Natural killer cell treated with Interleukin-12 subunit alpha and Interleukin-12 subunit beta and Interleukin-15 and Interleukin-18, amount 100 ng/mL, for 72 hours (primary cell): ENCODE measurements around the gene SH2D7. TPM values are rescaled to one million over a fixed set of nuclear protein-coding genes. Genes with fewer than 3 reads are reported as not detected.

Experiments
- ATAC-seq, 2 donors: fragments of 150-1000 bp; cut with Tn5 transposase in 1 of 2; sonication (Bioruptor Pico), chemical (Tn5 transposase) in 1 of 2; 2 replicates each; pipeline ENCODE4 v1.10.0; 2021
- DNase-seq: peaks from one replicate; pipeline ENCODE4 v3.0.0; 2022; ENCODE audit warnings: low spot score
- H3K27ac Mint-ChIP-seq, 2 donors: 1 replicate in 1 of 2; 2 replicates in 1 of 2; pipeline ENCODE4 v1.8.0; 2022; ENCODE audit warnings: mixed read lengths in 2 of 2, mild to moderate bottlenecking in 1 of 2, moderate library complexity in 1 of 2
- H3K27me3 Mint-ChIP-seq, 2 donors: 1 replicate in 1 of 2; 2 replicates in 1 of 2; pipeline ENCODE4 v1.8.0; 2022; ENCODE audit warnings: mixed read lengths in 2 of 2
- H3K36me3 Mint-ChIP-seq: one replicate; pipeline ENCODE4 v1.8.0; 2022; ENCODE audit warnings: mixed read lengths
- H3K4me1 Mint-ChIP-seq, 2 donors: 1 replicate in 1 of 2; 2 replicates in 1 of 2; pipeline ENCODE4 v1.8.0; 2022; ENCODE audit warnings: low read depth in 2 of 2, mixed read lengths in 2 of 2, mild to moderate bottlenecking in 1 of 2
- H3K4me3 Mint-ChIP-seq: one replicate; pipeline ENCODE4 v1.8.0; 2022; ENCODE audit warnings: mixed read lengths
- H3K9me3 Mint-ChIP-seq: 2 replicates; pipeline ENCODE4 v1.8.0; 2022; ENCODE audit warnings: mixed read lengths
- total RNA-seq, 2 donors: library from RNA; stranded (reverse); gene quantifications; one replicate each; pipeline ENCODE4 v1.2.3, GENCODE V29; 2022

Gene SH2D7
- total RNA-seq, 2 donors from 2014 or later = not detected

DNA sequence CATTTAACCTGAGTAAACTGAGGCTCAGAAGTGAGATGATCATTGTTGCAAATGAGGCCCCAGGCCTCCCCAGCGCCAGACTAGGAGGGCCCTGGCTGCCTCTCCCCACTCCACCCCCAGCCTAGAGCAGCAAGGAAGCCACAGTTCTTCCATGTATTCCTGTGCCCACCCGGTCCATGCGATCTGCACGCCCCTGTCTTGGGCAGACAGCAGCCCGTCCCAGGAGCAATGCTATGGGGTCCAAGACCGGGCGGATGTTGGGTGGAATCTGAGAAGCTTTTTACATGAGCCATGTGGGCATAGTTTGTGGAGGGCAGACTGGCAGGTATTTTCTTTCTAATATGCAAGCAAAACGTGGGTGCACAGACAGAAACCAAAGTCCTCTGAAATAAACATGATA, 15.1 kb downstream of the SH2D7 start:
- no peak for DNase-seq
- Mint-ChIP-seq H3K27me3 (no peaks in the 10 kb centered on the region), H3K9me3 (no peaks in the 10 kb centered on the region), H3K4me3 (no peak overlapping the region), H3K36me3 (no peaks in the 10 kb centered on the region), H3K27ac (no peak overlapping the region), H3K4me1 (peaks cover 42 to 43% of the 10 kb centered on the region in 2 donors)
- no peak for ATAC-seq

DNA sequence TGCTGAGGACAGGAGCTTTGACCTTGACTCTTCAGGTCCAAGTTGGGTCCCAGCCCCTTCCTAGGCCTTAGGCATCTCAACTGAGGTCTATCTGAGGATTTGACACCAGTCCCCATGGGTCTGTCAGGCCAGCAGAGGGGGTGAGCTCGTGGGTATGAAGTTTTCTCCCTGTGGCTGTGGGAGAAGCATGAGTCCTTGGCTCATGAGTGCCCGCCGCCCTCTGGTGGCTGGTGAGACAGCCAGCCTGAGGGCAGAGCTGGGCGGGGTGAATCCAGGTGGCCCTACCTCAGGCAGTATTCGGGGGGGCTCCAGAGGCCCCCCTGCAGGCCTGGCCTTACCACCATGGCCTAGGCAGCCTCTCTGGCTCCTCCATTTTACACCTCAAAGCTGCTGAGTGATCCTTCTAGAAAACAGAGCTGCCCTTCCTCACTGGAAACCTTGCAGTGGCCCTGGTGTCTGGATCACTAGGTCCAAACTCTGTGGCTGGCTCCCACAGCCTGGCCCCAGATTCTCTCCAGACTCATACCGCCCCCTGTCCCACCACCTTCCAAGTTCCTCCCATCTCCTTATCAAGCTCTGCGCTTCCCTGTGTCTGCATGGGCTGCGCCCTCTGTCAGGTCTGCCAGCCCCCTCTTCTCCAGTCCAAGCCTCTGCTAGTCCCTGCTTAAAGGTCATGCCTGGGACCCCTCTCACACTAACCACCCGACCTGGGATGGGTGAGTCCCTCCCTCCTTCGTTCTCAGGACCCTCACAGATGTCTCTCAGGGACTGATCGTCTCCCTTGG, 16.1 kb downstream of the SH2D7 start:
- DNase-seq = peak; percentile 83
- Mint-ChIP-seq H3K4me3 (no peak overlapping the region), H3K27me3 (no peaks in the 10 kb centered on the region), H3K4me1 (peaks cover 40 to 44% of the 10 kb centered on the region in 2 donors), H3K9me3 (no peaks in the 10 kb centered on the region), H3K36me3 (no peaks in the 10 kb centered on the region), H3K27ac (no peak overlapping the region)
- peak; percentile 72 to 86 for ATAC-seq

DNA sequence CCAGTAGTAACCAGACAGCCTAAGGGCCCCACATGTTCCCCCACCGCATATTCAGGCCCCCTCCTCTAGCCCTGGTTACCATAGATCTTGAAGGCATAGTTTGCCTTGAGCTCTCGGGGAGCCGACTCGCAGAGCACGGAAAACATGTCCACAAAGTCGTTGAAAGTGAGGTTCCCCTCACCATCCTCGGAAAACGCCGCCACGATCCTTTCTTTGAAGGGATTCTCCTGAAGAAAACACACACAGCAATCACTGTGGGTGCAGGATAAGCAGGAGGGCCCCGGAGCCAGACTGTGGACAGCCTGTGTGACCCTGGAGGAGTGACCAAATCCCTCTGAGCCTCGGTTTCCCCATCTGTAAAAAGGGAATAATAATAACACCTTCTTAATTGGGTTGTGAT, 16.8 kb downstream of the SH2D7 start:
- Mint-ChIP-seq H3K27me3 (no peaks in the 10 kb centered on the region), H3K4me3 (no peak overlapping the region), H3K27ac (no peak overlapping the region), H3K36me3 (no peaks in the 10 kb centered on the region), H3K4me1 (peaks cover 33 to 39% of the 10 kb centered on the region in 2 donors), H3K9me3 (no peaks in the 10 kb centered on the region)
- ATAC-seq = no peak
- no peak for DNase-seq

DNA sequence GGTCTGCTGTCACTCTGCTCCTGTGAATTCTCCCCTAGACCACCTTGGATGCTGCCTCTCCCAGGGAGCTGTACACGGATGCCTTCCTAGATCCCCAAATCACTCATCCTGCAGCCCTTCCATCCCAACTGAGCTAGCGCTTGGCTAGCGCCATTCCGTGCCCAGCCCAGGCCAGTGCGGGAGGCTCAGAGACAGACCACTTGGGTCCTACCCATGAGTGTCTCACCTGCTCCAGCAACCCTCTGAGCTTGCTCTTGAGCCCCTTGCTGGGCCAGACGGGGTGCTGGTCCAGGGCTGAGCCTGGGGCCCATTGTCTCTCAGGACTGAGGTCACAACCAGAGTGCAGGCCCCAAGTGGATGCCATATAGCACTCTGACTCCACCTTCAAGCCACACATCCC, 17.7 kb downstream of the SH2D7 start:
- H3K9me3 Mint-ChIP-seq = no peaks in the 10 kb centered on the region
- no peak overlapping the region for H3K4me3 Mint-ChIP-seq
- H3K27ac Mint-ChIP-seq = no peak overlapping the region

DNA sequence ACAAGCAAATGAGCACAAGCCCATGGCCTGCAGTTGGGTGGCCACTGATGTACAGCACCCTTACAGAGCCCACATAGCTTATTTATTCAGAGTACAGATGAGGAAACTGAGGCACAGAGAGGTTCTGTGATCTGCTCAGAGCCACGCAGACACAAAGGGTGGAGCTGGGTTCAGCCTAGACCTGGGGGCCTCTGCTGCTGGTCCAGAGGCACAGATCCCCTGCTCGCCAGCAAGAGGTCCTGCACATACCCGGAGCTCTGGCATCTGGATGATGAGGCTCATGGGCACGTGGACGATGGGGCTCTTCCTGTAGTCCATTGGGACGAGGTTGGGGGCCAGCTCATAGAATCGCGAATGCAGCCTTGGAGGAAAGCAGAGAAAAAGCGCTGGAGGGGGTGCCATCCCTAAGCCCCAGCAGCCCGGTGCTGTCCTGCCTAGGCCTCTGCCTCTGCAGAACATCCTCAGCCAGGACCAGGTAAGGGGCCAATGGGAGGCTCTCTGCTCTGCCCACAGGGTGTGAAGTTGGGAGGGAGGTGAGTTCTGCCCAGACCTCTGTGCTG, 18.6 kb downstream of the SH2D7 start:
- no peaks in the 10 kb centered on the region for H3K36me3 Mint-ChIP-seq
- no peak overlapping the region for H3K4me3 Mint-ChIP-seq
- no peak for DNase-seq
- H3K4me1 Mint-ChIP-seq = peaks cover 16 to 21% of the 10 kb centered on the region in 2 donors
- no peaks in the 10 kb centered on the region for H3K27me3 Mint-ChIP-seq
- no peaks in the 10 kb centered on the region for H3K9me3 Mint-ChIP-seq
- no peak for ATAC-seq
- H3K27ac Mint-ChIP-seq = no peak overlapping the region

More for the DNA sequence above, 17.7 kb downstream of the SH2D7 start:
- ATAC-seq = no peak
- H3K4me1 Mint-ChIP-seq = peaks cover 25 to 30% of the 10 kb centered on the region in 2 donors
- DNase-seq = no peak
- no peaks in the 10 kb centered on the region for H3K27me3 Mint-ChIP-seq
- H3K36me3 Mint-ChIP-seq = no peaks in the 10 kb centered on the region

GRCh38 chr15:78111788-78112187, 19.4 kb downstream of the SH2D7 start:
- H3K27me3 Mint-ChIP-seq = no peaks in the 10 kb centered on the region
- H3K4me3 Mint-ChIP-seq = no peak overlapping the region
- H3K4me1 Mint-ChIP-seq = peaks cover 8 to 13% of the 10 kb centered on the region in 2 donors
- no peaks in the 10 kb centered on the region for H3K36me3 Mint-ChIP-seq
- ATAC-seq (no peak), DNase-seq (no peak)
- no peaks in the 10 kb centered on the region for H3K9me3 Mint-ChIP-seq
- no peak overlapping the region for H3K27ac Mint-ChIP-seq

- ATAC-seq (no peak), DNase-seq (no peak)
- Mint-ChIP-seq H3K36me3 (no peaks in the 10 kb centered on the region), H3K27ac (no peak overlapping the region), H3K27me3 (no peaks in the 10 kb centered on the region), H3K9me3 (no peaks in the 10 kb centered on the region), H3K4me3 (no peak overlapping the region), H3K4me1 (peaks cover 8 to 11% of the 10 kb centered on the region in 2 donors)
These were observed 20.2 kb downstream of the SH2D7 start for GRCh38 chr15:78112551-78112950.

DNA sequence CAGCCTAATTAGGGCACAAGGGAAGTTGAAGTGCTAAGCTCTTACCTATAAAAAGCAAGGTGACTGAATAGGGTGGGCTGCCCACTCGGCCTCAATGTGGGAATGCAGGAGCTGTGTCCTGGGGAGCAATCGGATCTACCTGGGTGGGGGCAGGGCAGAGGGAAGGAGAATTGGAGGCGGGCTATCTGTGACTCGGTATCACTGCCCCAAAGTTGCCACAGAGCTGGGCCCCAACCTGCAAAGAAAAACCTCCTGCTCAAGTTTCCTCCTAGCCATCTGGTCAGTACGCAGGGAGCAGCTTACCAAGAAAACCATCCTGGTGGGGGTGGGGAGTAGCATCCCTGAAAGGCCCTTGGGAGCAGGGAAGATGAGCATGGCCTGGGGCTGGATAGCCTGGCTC, 28.2 kb downstream of the SH2D7 start:
- Mint-ChIP-seq H3K27ac (no peak overlapping the region), H3K4me3 (no peak overlapping the region), H3K4me1 (peaks cover 0 to 2% of the 10 kb centered on the region in 2 donors), H3K36me3 (no peaks in the 10 kb centered on the region), H3K27me3 (no peaks in the 10 kb centered on the region), H3K9me3 (no peaks in the 10 kb centered on the region)
- DNase-seq (no peak), ATAC-seq (no peak)

DNA sequence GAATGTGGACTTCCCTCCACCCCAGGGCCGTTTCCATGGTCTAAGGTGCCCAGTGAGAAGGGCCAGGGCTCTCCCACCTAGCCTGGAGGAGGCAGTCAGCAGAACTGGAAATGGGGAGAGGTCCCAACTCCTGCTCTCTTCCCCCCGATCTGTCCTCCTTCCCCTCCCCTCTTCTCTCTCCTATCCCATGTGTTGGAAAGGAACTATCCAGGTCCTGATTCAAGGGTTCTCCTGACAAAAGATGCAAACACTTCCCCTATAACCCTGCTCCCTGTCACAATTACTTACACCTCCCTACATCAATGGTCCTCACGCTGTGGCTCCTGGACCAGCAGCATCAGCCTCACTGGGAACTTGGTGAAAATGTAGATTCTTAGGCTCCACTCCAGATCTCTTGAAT, 32.9 kb downstream of the SH2D7 start:
- Mint-ChIP-seq H3K27me3 (no peaks in the 10 kb centered on the region), H3K4me1 (peaks cover 3 to 4% of the 10 kb centered on the region in 2 donors), H3K27ac (no peak overlapping the region), H3K9me3 (no peaks in the 10 kb centered on the region), H3K4me3 (no peak overlapping the region), H3K36me3 (no peaks in the 10 kb centered on the region)
- ATAC-seq = no peak
- peak; percentile 16 for DNase-seq

- ATAC-seq = no peak
- no peak overlapping the region for H3K4me3 Mint-ChIP-seq
These were observed 35.5 kb downstream of the SH2D7 start for GRCh38 chr15:78127882-78128281.

DNA sequence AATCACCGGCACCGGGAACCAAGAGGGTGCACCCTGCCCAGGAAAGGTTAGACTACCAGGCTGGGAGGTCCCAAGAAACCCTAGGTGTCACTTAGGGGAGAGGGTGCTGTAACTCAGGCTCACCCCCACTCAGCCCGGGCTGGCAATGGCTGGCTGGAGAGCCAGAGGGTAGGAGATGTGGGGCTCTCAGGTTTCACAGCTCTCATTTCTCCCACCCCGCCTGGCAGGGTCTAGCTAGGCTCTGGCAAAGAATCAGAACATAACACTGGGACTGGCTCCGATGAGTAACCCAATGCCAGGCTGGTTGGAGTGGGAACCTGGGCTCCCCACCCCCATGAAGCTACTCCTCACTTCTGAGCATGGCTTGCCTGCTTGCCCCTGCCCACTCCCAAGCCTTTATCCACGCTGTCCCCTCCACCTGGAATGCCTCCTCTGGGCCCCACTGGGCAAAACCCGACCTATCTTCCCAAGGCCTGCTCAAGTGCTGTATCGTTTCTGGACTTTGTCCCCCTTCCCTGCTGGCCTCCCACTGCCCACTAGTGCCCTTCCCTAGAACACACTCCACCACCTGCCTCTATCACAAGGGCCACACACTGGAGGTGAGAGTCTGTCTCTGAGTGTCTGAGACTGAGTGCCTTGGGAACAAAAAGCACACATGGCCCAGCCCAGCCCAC, 36.9 kb downstream of the SH2D7 start:
- Mint-ChIP-seq H3K9me3 (no peaks in the 10 kb centered on the region), H3K4me3 (no peak overlapping the region), H3K27me3 (no peaks in the 10 kb centered on the region), H3K4me1 (peaks cover 14 to 20% of the 10 kb centered on the region in 2 donors), H3K27ac (peak overlapping the region in 1 of 2 donors; percentile 54), H3K36me3 (no peaks in the 10 kb centered on the region)
- ATAC-seq (no peak), DNase-seq (no peak)

More at GRCh38 chr15:78127882-78128281, 35.5 kb downstream of the SH2D7 start:
- no peak for DNase-seq
- Mint-ChIP-seq H3K27me3 (no peaks in the 10 kb centered on the region), H3K9me3 (no peaks in the 10 kb centered on the region), H3K4me1 (peaks cover 14 to 15% of the 10 kb centered on the region in 2 donors), H3K27ac (peak overlapping the region; percentile 7 to 45), H3K36me3 (no peaks in the 10 kb centered on the region)

- H3K27ac Mint-ChIP-seq = peak overlapping the region; percentile 54 to 85
These were observed 37.5 kb downstream of the SH2D7 start for GRCh38 chr15:78129751-78130287.

GRCh38 chr15:78130466-78131294, 38.3 kb downstream of the SH2D7 start:
- no peaks in the 10 kb centered on the region for H3K27me3 Mint-ChIP-seq
- DNase-seq (no peak), ATAC-seq (peak in 1 of 2 donors; percentile 64)
- H3K27ac Mint-ChIP-seq = peak overlapping the region; percentile 54 to 85
- peaks cover 14 to 20% of the 10 kb centered on the region in 2 donors for H3K4me1 Mint-ChIP-seq
- peak overlapping the region; percentile 74 for H3K4me3 Mint-ChIP-seq
- H3K36me3 Mint-ChIP-seq = no peaks in the 10 kb centered on the region
- no peaks in the 10 kb centered on the region for H3K9me3 Mint-ChIP-seq

More at GRCh38 chr15:78129751-78130287, 37.5 kb downstream of the SH2D7 start:
- ATAC-seq (no peak), DNase-seq (no peak)
- Mint-ChIP-seq H3K4me1 (peaks cover 14 to 20% of the 10 kb centered on the region in 2 donors), H3K9me3 (no peaks in the 10 kb centered on the region), H3K36me3 (no peaks in the 10 kb centered on the region), H3K4me3 (peak overlapping the region; percentile 74), H3K27me3 (no peaks in the 10 kb centered on the region)
